HG03565 (cell line): ENCODE measurements around the gene NOS3.

ENCODE experiments used
- ATAC-seq: cut with Tn5 transposase; IDR thresholded peaks from one replicate; pipeline ENCODE4 v1.9.1; 2021; ENCODE audit warnings: mild to moderate bottlenecking, moderate library complexity; ENCODE audit not compliant: unreplicated experiment

NOS3 gene

GRCh38 chr7:150963707-150964559 lies 26.9 kb upstream of the NOS3 start:
- no peak for ATAC-seq

GRCh38 chr7:150964593-150965111 lies 26.2 kb upstream of the NOS3 start:
- no peak for ATAC-seq

DNA sequence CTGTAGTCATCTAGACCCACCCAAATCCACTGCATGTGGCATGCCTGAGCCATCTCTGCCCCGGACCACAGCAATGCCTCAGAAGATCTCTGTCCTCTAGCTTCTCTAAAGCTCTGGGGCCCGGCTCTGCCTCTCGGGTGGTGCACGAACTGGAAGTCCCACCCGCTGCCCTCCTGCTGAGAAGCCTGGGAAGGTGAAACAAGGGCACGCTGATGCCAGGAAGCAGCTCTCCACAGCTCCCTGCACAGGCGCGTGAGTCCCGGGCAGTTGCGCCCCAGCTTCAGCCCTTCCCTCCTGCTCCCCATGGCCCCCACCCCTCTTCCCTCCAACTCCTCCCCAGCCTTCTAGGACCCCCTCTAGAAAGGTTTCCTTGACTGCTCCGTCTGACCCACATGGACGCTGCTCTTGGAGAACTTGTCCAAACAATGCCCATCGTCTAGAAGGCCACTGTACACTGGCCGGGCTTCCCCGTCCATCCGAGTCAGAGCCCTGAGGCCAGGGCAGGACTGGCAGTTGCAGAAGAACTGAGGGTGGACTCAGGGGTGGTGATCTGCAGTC lies 25.5 kb upstream of the NOS3 start:
- ATAC-seq = no peak

- no peak for ATAC-seq
Observed at GRCh38 chr7:150966002-150966401, 24.8 kb upstream of the NOS3 start.

- ATAC-seq = no peak
Observed at GRCh38 chr7:150967349-150967748, 23.5 kb upstream of the NOS3 start.

DNA sequence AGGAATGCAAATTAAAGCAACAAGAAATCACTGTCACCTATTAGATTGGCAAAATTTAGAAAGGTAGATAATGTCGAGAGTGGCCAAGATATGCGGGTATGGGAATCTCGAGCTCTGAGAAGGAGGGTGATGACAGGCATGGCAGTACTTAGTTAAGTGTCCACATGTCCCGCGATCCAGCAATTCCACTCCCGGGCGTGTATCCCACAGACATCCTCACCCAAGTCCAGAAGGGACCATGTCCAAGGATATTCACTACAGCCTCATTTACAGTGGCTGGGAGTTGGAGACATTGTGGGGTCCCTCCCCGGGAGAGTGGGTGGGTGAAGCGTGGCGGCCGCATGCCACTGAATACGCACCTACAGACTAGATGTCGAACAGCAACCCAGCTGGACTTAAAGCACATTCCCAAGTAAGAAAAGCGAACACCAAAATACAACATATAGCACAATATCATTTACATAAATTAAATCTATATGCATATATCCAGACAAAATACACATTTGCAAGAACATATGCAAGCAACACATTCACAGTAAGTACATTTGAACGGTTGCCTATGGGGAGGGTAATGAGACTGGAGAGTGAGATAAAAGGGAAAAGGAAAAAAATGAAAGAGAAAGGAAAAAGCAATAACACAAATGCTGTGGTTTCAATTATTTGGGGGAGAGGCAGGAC lies 22.6 kb upstream of the NOS3 start:
- no peak for ATAC-seq

DNA sequence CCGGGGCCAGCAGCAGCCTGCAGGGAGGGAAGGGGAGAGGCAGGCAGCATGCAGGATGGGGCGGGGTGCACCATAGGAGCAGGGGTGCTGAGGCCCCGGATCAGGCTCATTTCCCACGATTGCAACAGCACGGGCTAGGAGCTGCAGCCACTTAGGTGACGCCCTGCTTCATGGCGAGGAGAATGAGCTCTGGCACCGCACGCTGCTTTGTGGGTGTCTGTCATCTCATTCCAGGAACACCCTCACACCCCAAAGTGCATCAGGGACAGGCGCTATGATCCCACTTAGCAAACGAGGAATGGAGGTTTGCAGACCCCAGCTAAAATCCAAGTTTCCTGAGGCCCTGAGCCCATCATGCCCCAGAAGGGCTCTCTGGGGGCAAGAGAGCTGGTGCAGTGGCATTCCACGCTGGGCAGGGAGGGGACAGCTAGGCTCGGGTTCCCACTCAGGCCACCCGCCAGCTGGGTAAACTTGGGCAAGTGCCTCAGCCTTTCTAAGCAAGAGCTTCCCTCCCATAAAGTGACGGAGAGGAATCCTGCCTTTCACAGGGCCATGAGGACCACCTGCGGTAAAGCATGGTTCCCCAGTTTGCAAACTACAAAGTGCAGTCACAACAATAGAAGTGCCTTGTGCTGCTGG lies 22.0 kb upstream of the NOS3 start:
- ATAC-seq = no peak

- ATAC-seq = no peak
Observed at GRCh38 chr7:150969475-150969874, 21.3 kb upstream of the NOS3 start.

DNA sequence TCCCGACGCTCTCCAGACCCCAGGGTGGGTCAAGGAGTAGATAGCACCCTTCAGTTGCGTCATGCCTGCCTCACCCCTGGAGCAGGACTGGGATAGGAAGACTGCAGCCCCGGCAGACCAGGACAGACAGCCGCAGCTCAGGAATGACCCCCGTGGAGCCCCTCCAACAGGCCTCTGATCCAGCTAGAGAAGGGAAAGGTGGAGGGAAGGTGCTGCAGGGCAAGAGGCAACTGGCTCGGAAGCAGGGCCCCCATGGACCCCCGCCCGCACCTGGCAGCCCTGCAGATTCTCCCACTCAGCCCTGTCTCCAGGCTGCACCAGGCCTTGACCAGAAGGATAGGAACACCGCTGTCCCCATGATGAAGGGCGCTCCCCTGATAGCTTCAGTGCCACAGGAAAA lies 20.4 kb upstream of the NOS3 start:
- no peak for ATAC-seq

DNA sequence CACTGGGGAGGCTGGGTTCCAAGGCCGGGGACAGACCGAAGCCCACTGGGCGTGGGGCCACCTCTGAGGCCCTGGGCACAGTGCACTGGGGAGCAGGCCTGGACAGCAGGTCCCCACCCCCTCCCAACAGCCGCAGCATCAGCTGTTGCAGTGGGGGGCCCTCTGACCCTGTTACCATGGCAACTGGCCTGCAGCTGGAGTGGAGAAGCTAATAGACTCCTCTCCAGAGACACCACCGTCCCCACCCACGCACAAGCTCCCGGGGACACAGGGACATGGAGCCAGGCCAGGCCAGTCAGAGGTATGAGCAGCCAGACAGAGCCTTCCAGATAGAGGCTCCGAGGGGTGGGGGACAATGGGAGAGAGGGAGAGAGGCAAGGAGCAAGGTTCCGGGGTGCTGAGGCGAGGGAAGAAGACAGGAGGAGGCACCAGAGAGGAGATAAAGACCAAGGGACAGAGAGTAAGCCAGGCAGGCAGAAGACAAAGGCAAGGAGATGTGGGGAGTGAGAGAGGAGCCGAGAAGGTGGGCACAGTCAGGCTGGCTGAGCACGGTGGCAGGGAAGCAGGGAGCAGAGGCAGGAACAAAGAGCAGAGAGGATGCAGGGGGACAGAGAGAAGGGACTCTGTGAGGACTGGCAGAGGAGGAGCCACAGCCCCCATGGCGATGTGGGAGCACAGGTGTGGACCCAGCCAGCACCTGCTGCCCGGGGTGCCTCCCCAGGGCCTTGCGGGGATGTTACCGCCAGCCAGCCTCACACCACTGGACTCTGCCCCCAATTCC lies 19.4 kb upstream of the NOS3 start:
- no peak for ATAC-seq

DNA sequence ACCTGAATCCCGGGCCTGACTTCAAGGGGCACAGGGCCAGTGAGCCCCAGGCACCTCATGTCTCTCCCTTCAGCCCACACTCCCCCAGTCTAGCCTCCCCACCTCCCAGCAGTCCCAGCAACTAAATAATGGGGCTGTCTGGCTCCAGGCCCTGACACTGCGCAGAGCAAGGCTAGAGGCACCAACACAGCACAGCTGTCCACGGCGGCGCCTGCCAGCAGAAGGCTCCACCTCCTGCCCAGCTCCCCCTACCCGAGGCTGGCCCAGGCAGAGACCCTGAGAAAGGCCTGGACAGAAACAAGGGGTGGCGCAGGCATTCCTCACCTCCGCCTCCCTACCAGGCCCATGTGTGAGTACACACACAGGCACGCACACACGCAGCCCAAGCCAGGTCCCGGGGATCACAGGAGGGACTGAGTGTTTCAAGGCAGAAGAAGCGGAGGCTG lies 18.8 kb upstream of the NOS3 start:
- no peak for ATAC-seq

GRCh38 chr7:150972741-150973140 lies 18.1 kb upstream of the NOS3 start:
- no peak for ATAC-seq

- ATAC-seq = no peak
Observed at GRCh38 chr7:150973571-150974451, 17.0 kb upstream of the NOS3 start.

- no peak for ATAC-seq
Observed at GRCh38 chr7:150974468-150975391, 16.1 kb upstream of the NOS3 start.

DNA sequence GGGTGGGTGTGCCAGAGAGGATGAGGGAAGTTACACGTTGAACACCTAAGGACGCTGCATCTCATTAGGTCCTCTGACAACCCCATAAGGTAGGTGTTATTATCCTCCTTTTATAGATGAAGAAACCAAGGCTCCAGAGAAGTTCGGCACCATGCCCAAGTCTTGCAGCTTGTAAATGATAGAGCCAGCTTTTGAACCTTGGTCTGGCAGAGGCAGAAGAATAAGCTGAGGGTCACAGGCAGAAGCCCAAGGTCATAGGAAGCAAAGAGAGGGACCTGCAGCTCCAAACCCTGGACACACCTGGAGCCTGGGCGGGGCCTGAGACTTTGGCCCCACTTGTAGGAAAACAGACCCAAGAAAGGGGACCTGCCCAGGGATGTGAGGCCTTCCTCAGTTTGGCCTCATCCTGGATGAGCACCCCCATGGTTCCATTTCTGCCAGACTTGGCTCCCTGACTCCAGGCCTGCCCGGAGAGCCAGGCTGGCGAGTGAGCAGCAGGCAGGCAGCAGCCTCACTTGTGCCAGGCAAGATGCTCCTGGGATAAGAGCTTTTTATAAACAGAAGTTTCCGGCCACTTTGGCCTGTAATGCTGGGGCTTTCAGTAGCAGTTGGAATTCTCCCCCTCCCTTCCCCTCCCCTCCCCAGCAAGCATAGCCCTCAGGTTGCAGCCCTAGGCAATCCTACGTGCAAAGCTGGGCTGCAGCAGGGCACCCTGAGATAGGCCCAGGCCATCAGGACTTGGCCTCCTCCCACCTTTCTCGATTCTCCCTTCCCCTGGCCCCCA lies 15.1 kb upstream of the NOS3 start:
- ATAC-seq = no peak

- ATAC-seq = no peak
Observed at GRCh38 chr7:150976529-150977381, 14.1 kb upstream of the NOS3 start.
